HG03095 (cell line): ENCODE results near the gene JAGN1.
"Not testable (repeated sequence)": the region's sequence is repeated elsewhere in the genome, so short reads cannot be mapped to it uniquely, and the experiment has no call there.

Experiments
- ATAC-seq: cut with Tn5 transposase; IDR thresholded peaks from one replicate; pipeline ENCODE4 v1.9.1; 2021; ENCODE audit warnings: moderate library complexity; ENCODE audit not compliant: unreplicated experiment

JAGN1 gene

DNA sequence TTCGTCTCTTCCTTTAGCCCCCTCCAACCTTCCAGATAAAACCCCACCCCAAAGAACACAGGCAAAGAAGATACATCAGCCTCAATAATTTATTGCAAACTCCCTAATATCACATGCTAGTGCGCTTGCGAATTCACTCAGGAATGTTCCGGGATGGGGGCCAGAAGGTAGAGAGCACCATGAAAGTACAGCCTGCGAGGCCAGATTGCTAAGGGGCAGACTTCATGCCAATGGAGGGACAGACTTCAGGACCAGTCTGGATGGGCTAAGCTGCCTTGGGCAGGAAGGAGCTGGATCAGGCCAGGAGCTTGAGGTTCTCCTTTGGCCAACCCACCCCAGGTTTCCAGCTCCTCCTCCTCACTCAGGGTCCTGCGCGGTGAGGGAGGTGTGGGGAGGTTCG, 23.8 kb upstream of the JAGN1 start:
- ATAC-seq = no peak

GRCh38 chr3:9867106-9867505, 23.3 kb upstream of the JAGN1 start:
- no peak for ATAC-seq

DNA sequence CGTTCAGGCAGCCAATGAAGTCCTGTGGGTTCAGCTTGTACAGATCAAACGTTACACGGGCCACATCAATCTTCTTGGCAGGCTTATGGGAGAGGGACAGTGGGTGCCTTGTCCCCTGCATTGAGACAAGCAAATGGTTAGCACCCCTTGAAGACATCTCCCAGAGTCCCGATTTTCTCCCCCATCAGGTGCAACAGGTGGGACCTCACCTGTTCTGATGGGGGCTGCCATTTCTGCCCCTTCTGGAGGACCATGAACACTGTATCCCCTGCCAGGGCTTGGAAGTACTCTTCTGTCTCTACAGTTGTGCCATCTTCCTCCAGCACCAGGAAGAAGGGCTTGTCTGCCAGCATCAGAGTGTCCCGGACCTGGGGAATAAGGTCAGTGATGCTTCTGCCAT, 20.5 kb upstream of the JAGN1 start:
- ATAC-seq = no peak

DNA sequence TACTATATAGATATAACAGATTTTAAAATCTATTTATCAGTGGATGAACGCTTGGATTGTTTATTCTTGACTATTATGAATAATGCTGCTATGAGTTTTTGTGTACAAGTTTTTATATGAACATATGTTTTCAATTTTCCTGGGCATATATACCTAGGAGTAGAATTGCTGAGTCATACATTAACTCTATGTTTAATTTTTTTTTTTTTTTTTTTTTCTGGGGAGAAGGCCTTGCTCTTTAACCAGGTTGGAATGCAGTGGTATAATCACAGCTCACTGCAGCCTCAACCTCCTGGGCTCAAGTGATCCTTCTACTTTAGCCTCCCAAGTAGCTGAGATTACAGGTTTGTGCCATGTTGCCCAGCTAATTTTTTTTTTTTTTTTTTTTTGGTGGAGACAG, 19.4 kb upstream of the JAGN1 start:
- no peak for ATAC-seq

- not testable (repeated sequence) for ATAC-seq
Observed at GRCh38 chr3:9872067-9872466, 18.3 kb upstream of the JAGN1 start.

GRCh38 chr3:9875448-9875847, 15.0 kb upstream of the JAGN1 start:
- no peak for ATAC-seq

- not testable (repeated sequence) for ATAC-seq
Observed at GRCh38 chr3:9876255-9876654, 14.2 kb upstream of the JAGN1 start.

DNA sequence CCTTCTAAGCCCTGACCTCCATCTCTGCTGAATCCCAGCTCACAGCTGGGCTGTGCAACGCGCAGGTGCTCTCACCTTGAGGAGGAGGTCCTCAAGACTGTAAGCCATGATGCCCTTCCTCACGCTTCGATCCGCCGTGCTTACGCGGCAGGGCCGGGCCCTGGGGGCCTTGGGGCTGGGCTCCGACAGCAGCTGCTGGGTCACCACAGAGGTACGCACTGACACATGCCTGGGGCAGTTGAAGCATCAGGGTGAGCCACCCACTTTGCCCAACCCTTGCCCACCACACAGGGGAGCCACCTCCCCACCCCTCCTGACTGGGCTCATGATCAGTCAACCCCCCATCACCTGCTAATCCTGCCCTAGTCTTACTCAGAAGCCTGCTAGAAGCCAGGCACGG, 13.4 kb upstream of the JAGN1 start:
- ATAC-seq = no peak

- ATAC-seq = no peak
Observed at GRCh38 chr3:9878700-9879099, 11.7 kb upstream of the JAGN1 start.

DNA sequence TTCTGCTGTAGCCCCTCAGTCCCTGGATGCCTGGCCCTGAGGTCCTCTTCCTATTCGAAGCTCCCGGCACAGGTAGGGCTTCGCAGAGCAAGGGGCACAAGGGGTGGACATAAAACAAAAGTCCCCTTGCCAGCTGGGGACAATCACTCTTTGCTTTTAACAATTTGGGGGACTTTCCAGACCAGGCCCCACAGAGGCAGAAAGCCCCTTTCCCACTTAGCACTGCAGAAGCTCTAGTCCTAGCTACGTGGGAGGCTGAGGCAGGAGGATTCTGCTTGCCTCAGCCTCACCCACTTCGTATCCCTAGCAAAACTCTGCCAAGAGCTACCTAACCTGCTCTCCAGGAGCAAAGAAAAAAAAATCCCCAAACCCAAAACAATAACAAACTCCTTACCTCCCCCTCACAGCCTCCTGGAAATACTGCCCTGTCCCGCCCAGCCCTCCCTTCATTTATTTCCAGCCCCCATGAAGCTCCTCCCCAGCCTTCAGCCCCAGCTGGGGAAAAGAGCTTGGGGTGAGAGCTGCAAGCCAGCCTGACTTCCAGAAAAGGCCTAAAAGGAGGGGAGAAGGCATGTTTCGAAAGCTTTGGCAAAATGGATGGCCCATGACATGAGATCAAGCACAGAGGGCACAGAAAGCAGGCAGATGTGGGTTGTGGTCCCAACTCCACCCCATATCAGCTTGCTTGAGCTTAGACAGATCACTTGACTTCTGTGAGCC, 10.4 kb upstream of the JAGN1 start, which contains the start of gene CIDEC:
Gene CIDEC, minus strand, starts transcription at position 424 of the 720 bp plus-strand sequence. CDS start 1,767 bp downstream, outside the sequence.
- ATAC-seq = no peak

GRCh38 chr3:9881441-9881840, 9.0 kb upstream of the JAGN1 start:
- no peak for ATAC-seq

GRCh38 chr3:9883706-9884554, 6.5 kb upstream of the JAGN1 start:
- no peak for ATAC-seq

GRCh38 chr3:9884555-9885165, 5.8 kb upstream of the JAGN1 start:
- no peak for ATAC-seq

GRCh38 chr3:9886328-9886727, 4.1 kb upstream of the JAGN1 start:
- no peak for ATAC-seq

GRCh38 chr3:9887480-9887879, 2.9 kb upstream of the JAGN1 start:
- ATAC-seq = no peak

GRCh38 chr3:9888540-9888939, 1.9 kb upstream of the JAGN1 start:
- no peak for ATAC-seq

- ATAC-seq = no peak
Observed at GRCh38 chr3:9889405-9889804, 1.0 kb upstream of the JAGN1 start.

DNA sequence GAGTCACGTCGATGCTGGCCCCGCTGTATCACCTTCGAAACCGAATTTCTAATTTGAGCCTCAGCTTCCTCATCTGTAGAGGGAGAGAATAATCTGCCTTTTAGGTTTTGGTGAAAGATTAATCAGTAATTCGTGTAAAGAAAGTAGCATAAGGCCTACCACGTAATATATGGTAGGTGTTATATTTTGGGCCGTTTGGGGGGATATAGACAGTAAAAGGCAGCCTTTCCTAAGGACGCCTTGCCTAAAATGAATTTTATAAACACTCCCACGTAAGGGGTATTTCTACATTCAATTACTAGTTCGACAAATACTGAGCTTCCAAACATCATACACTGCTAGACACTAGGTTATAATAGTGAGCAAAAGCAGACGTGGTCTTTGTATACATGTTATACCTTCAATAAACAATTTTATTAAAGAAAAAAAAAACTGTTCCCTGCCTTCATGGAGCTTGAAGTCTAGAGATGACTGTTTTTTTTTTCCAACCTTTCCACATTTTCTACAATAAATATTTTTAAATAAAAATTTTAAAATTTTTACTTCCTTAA, 737 bp downstream of the JAGN1 start:
- ATAC-seq = no peak

DNA sequence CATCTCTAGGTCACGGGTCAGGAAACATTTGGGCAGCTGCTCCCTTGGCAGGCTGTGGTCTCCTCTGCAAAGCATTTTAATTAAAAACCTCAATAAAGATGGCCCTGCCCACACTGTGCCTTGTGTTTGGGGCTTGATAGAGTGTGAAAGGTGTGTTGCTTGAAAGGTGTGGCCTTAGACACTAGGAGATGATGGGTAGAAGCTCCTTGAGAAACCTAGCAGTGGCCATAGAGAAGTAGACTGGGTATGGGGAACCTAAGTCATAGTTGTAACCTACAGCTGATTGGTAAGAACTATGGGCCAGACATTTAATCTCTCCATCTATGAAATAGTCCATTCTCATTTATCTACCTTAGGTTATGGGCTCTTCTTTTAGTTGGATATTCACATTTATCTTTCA, 3.3 kb downstream of the JAGN1 start:
- ATAC-seq = no peak

- not testable (repeated sequence) for ATAC-seq
Observed at GRCh38 chr3:9895715-9896114, 5.3 kb downstream of the JAGN1 start.

DNA sequence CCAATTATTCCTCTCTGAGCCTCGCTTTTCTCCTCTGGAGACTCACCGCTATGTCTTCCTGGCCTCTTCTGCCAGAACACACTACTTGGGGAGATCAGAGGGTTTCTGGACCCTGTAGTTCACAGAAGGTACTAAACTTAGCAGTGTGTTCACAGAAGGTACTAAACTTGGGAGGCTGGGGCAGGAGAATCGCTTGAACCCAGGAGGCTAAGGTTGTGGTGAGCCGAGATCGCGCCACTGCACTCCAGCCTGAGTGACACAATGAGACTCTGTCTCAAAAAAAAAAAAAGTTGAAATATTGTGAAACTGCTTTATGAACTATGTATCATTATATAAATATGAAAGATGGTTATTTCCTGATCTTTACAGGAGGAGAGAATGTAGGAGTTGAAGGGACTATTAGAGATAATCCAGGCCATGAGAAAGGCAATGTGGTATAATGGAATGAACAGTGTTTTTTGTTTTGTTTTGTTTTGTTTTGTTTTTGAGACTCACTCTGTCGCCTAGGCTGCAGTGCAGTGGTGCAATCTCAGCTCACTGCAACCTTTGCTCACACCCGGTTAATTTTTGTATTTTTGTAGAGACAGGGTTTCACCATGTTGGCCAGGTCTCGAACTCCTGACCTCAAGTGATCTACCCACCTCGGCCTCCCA, 6.5 kb downstream of the JAGN1 start:
- ATAC-seq = not testable (repeated sequence)
